ENCODE results near the gene NFILZ. TPM values are rescaled to one million over a fixed set of nuclear protein-coding genes. Genes with fewer than 3 reads are reported as not detected.

NFILZ gene
- total RNA-seq, 1 experiment from 2014 or later = not detected

GRCh38 chr19:8612807-8613171, 17.6 kb upstream of the NFILZ start (continued):
- TF ChIP-seq YY1 (IDR thresholded peaks at IDR 0.05; ENCODE audit: extremely low read depth, insufficient replicate concordance, low read depth, low read length) = no peak
- TF ChIP-seq ZNF274 (IDR thresholded peaks at IDR 0.05; ENCODE audit: low read depth, low read length) = no peak
- no peak for TF ChIP-seq MAX (IDR thresholded peaks at IDR 0.05)
- TF ChIP-seq SRF (IDR thresholded peaks at IDR 0.05; ENCODE audit: low read depth) = no peak
- no peak for TF ChIP-seq EGR1 (IDR thresholded peaks at IDR 0.05; ENCODE audit: low read depth)
- no peak for TF ChIP-seq RAD21 (IDR thresholded peaks at IDR 0.05; ENCODE audit: low read depth)

- Histone ChIP-seq H3K27me3 (ENCODE audit: insufficient read depth, low read length) (no peaks in the 10 kb centered on the region), H3K9ac (ENCODE audit: low read length) (no peak overlapping the region), H3K9me3 (ENCODE audit: control insufficient read depth in 1 of 2, insufficient read depth in 1 of 2, low read depth in 1 of 2, low read length in 2 of 2) (no peaks in the 10 kb centered on the region), H3K9me2 (ENCODE audit: insufficient read depth) (no peaks in the 10 kb centered on the region), H3K4me1 (ENCODE audit: control insufficient read depth in 1 of 2, insufficient read depth in 2 of 2, low read length in 2 of 2) (peaks cover 8 to 38% of the 10 kb centered on the region in 2 experiments), H3K4me3 (replicated peaks in 1 of 2; ENCODE audit: low read depth in 1 of 2, low read length in 2 of 2) (no peak overlapping the region), H3K36me3 (ENCODE audit: control insufficient read depth in 1 of 2, insufficient read depth in 2 of 2, low read length in 2 of 2) (no peaks in the 10 kb centered on the region), H3K27ac (ENCODE audit: low read depth, low read length) (no peak overlapping the region), H3K4me2 (ENCODE audit: low read length) (no peak overlapping the region), H4K20me1 (ENCODE audit: insufficient read depth) (no peaks in the 10 kb centered on the region), H3K79me2 (ENCODE audit: insufficient read depth, low read length) (no peaks in the 10 kb centered on the region), H2AFZ (ENCODE audit: low read depth, low read length, poor library complexity, severe bottlenecking) (no peak overlapping the region)
- ChIA-PET CTCF (interaction anchor here (1.2 to 3.6 kb wide), 5 partner anchors 8 to 79 kb away, joined by 3 to 28 read pairs (median 4); no protein-coding TSS in a partner anchor), POLR2A (interaction anchor here (1.1 kb wide), 1 partner anchor 32 kb away, joined by 4 read pairs; no protein-coding TSS in a partner anchor), RAD21 (ENCODE audit: low non-redundant PET in 1 of 2, low total read pairs in 2 of 2, uncharacterized antibody in 2 of 2, unreplicated experiment in 2 of 2) (no interaction called here)
- TF ChIP-seq TCF7L2 (IDR thresholded peaks at IDR 0.05; ENCODE audit: borderline replicate concordance, extremely low read depth, insufficient read depth, insufficient read length) = no peak
- no peak for DNase-seq (ENCODE audit: low read depth, low spot score)
- no peak for ATAC-seq
- no TSS peak for BruUV-seq (replicated peaks)
- intact Hi-C loops (cut with micrococcal nuclease) = no loop called here
Measured at GRCh38 chr19:8614455-8614854, 16.0 kb upstream of the NFILZ start.

DNA sequence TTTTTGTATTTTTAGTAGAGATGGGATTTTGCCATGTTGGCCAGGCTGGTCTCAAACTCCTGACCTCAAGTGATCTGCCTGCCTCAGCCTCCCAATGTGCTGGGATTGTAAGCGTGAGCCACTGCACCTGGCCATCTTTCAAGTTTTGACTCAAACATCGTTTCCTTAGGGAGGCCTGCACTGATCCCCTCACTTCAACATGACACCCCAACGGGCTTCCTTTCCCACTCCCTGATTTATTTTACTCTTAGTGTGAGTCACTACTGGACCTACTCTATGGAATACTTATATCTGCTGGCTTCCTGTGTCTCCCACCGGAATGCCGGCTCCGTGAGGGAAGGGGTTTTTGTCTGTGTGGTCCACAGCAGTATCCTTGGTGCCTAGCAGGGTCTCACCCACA, 15.4 kb upstream of the NFILZ start:
- no peaks in the 10 kb centered on the region for H3K27me3 ChIP-seq (ENCODE audit: insufficient read depth, low read length)
- intact Hi-C loops (cut with micrococcal nuclease) = no loop called here
- DNase-seq (ENCODE audit: low read depth, low spot score) (no peak), ATAC-seq (no peak)
- H3K4me2 ChIP-seq (ENCODE audit: low read length) = no peak overlapping the region
- H2AFZ ChIP-seq (ENCODE audit: low read depth, low read length, poor library complexity, severe bottlenecking) = no peak overlapping the region
- H3K9me2 ChIP-seq (ENCODE audit: insufficient read depth) = no peaks in the 10 kb centered on the region
- CTCF ChIA-PET = interaction anchor here (1.5 to 3.6 kb wide), 4 partner anchors 8 to 35 kb away, joined by 4 to 28 read pairs (median 8); no protein-coding TSS in a partner anchor
- no peaks in the 10 kb centered on the region for H4K20me1 ChIP-seq (ENCODE audit: insufficient read depth)
- H3K79me2 ChIP-seq (ENCODE audit: insufficient read depth, low read length) = no peaks in the 10 kb centered on the region
- no peak overlapping the region for H3K4me3 ChIP-seq (replicated peaks in 1 of 2; ENCODE audit: low read depth in 1 of 2, low read length in 2 of 2)
- no peak overlapping the region for H3K27ac ChIP-seq (ENCODE audit: low read depth, low read length)
- no peaks in the 10 kb centered on the region for H3K36me3 ChIP-seq (ENCODE audit: control insufficient read depth in 1 of 2, insufficient read depth in 2 of 2, low read length in 2 of 2)
- RAD21 ChIA-PET (ENCODE audit: low non-redundant PET in 1 of 2, low total read pairs in 2 of 2, uncharacterized antibody in 2 of 2, unreplicated experiment in 2 of 2) = interaction anchor here in 1 of 2 experiments (0.7 to 1.3 kb wide), 2 partner anchors 27 to 79 kb away, joined by 3 to 7 read pairs; no protein-coding TSS in a partner anchor
- BruUV-seq (replicated peaks) = no TSS peak
- H3K4me1 ChIP-seq (ENCODE audit: control insufficient read depth in 1 of 2, insufficient read depth in 2 of 2, low read length in 2 of 2) = peaks cover 8 to 32% of the 10 kb centered on the region in 2 experiments
- POLR2A ChIA-PET = interaction anchor here (1.1 kb wide), 1 partner anchor 33 kb away, joined by 4 read pairs; no protein-coding TSS in a partner anchor
- no peak overlapping the region for H3K9ac ChIP-seq (ENCODE audit: low read length)
- no peaks in the 10 kb centered on the region for H3K9me3 ChIP-seq (ENCODE audit: control insufficient read depth in 1 of 2, insufficient read depth in 1 of 2, low read depth in 1 of 2, low read length in 2 of 2)
- TF ChIP-seq REST (IDR thresholded peaks at IDR 0.05; ENCODE audit: low read depth) (no peak), YY1 (IDR thresholded peaks at IDR 0.05; ENCODE audit: extremely low read depth, insufficient replicate concordance, low read depth, low read length) (no peak), JUND (IDR thresholded peaks at IDR 0.05) (no peak), FOSL1 (IDR thresholded peaks at IDR 0.05; ENCODE audit: low read depth) (no peak), TCF7L2 (IDR thresholded peaks at IDR 0.05; ENCODE audit: borderline replicate concordance, extremely low read depth, insufficient read depth, insufficient read length) (no peak), POLR2A (IDR thresholded peaks at IDR 0.05; ENCODE audit: borderline replicate concordance, extremely low read depth, insufficient read depth, insufficient read length) (no peak), SP1 (IDR thresholded peaks at IDR 0.05; ENCODE audit: low read depth) (no peak), ELF1 (IDR thresholded peaks at IDR 0.05; ENCODE audit: borderline replicate concordance, low read depth) (no peak), RAD21 (IDR thresholded peaks at IDR 0.05; ENCODE audit: low read depth) (no peak)

All from HCT116 (cell line).